Right cardiac atrium (tissue), 5 donors: ENCODE measurements around the gene PER3. TPM values are rescaled to one million over a fixed set of nuclear protein-coding genes. Genes with fewer than 3 reads are reported as not detected.
"Not testable (repeated sequence)": the region's sequence is repeated elsewhere in the genome, so short reads cannot be mapped to it uniquely, and the experiment has no call there.

ENCODE experiments used
- ATAC-seq, 2 donors: fragments of 200-7000 bp; cut with Tn5 transposase; one replicate each; pipeline versions ENCODE4 v1.8.0 to v1.9.1; 2020; ENCODE audit warnings: moderate library complexity in 2 of 2, mild to moderate bottlenecking in 1 of 2
- DNase-seq, 3 donors: peaks; one replicate each; pipeline ENCODE4 v3.0.0-alpha.2; 2020
- H3K27ac ChIP-seq: one replicate; pipeline ENCODE4 v1.5.1; 2013; ENCODE audit warnings: mild to moderate bottlenecking, low read length, control low read depth, moderate library complexity
- H3K27me3 ChIP-seq: one replicate; pipeline ENCODE4 v1.6.1; 2013; ENCODE audit not compliant: control insufficient read depth, insufficient read depth
- H3K4me1 ChIP-seq: one replicate; pipeline ENCODE4 v1.6.1; 2013; ENCODE audit warnings: low read length; ENCODE audit not compliant: control insufficient read depth, insufficient read depth
- H3K4me3 ChIP-seq: one replicate; pipeline ENCODE4 v1.5.1; 2013; ENCODE audit warnings: low read length, control low read depth
- H3K9me3 ChIP-seq: one replicate; pipeline ENCODE4 v1.6.1; 2013; ENCODE audit warnings: low read length; ENCODE audit not compliant: control insufficient read depth
- WGBS: extraction: QIAGEN DNeasy Blood & Tissue Kit; methylation state at CpG from one replicate; pipeline ENCODE4 v1.1.7; 2013; 5-methylcytosine and 5-hydroxymethylcytosine counted together
- intact Hi-C, 4 donors: fragments of 100-400 bp; cut with DNase I; formaldehyde crosslinking; loops; one replicate each; pipeline versions ENCODE4 v1.11.0 to v1.14.0; 2022 to 2023
- polyA plus RNA-seq: library from polyadenylated mRNA; stranded (reverse); fragments of 200-250 nt; gene quantifications from one replicate; pipeline ENCODE4 v1.2.3, GENCODE V29; 2013
- total RNA-seq, 4 donors: library from RNA; stranded (reverse); fragmentation: NEBNext Ultra II Directional; extraction: Animal tissue kit (Norgen Biotek cat#: 25700); gene quantifications; one replicate each; pipeline ENCODE4 v1.2.1, GENCODE V29; 2021
- donor health status: healthy with polysubstance abuse.
- donor health status: DM: no; HTN: yes; CAD: no.
- donor health status: DM: no; HTN: no; CAD: no.
- donor health status: DM: no; HTN: yes; CAD: no; lungs with severe emphysema.
- donor health status: DM: yes; HTN: yes; CAD: no.

Gene PER3
- total and polyA plus RNA-seq, 5 donors: 11.5 to 28.2 (median 21.9) TPM

GRCh38 chr1:7780976-7781375 lies 3.1 kb upstream of the PER3 start:
- ATAC-seq: no peak
- Histone ChIP-seq H3K4me3 (no peak overlapping the region), H3K27me3 (no peaks in the 10 kb centered on the region), H3K9me3 (no peaks in the 10 kb centered on the region), H3K4me1 (peaks cover 2% of the 10 kb centered on the region), H3K27ac (no peak overlapping the region)
- DNase-seq: no peak
- 83% methylated on average over 9 of the region's 9 CpGs for WGBS
- intact Hi-C loops: no loop called here

DNA sequence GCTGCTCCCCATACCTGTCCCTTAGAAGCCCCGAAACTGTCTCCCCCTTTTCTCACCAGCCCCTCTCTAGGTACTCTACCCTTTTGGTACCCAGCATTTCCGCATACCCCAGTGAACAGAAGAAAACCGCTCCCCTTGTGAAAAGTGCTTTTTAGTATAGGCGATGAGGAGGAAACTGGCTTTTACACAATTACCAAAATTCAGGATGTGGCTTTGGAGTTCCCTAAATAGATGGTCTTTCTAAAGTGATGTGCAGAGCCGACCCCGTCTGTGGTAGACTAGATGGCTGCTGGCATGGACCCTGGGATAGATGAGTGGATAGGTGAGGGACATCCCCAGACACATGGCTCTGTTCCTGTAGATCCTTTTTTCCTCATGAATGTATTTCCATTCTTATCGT lies 2.6 kb upstream of the PER3 start:
- no peaks in the 10 kb centered on the region for H3K27me3 ChIP-seq
- no peak overlapping the region for H3K27ac ChIP-seq
- H3K4me1 ChIP-seq: peaks cover 2% of the 10 kb centered on the region
- no peaks in the 10 kb centered on the region for H3K9me3 ChIP-seq
- intact Hi-C loops: no loop called here
- ATAC-seq (no peak), DNase-seq (no peak)
- whole genome bisulfite sequencing: 72% methylated on average over 7 of the region's 7 CpGs
- no peak overlapping the region for H3K4me3 ChIP-seq

DNA sequence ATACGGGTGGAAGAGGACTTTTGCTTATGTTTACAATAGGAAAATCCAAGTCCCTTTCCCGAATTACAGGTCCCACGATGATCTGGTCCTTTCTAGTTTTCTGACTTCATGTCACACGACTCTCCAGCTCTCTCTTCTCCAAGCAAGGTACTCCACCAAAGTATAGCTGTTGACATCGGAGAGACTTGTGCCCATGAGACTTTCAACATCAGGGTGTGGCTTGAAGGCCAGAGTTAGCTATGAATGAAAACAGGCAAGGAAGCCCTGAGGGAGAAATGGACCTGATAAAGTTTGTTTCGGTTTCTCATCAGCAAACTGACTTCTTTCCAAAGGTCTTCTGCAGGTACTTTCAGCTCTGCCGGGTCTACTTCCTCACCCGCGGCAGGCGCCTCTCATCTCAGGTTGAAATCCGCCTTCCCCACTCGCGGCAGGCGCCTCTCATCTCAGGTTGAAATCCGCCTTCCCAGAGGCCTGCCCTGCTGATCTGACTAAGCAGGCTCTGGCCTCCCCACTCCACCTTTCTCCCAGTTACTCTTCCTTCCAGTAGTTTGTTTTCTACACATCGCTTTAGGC lies 2.1 kb upstream of the PER3 start:
- Histone ChIP-seq H3K27ac (no peak overlapping the region), H3K4me1 (peaks cover 2% of the 10 kb centered on the region), H3K4me3 (no peak overlapping the region), H3K9me3 (no peaks in the 10 kb centered on the region), H3K27me3 (no peaks in the 10 kb centered on the region)
- peak in 2 of 3 donors; percentile 19 to 68 for DNase-seq
- no peak for ATAC-seq
- 82% methylated on average over 16 of the region's 16 CpGs for WGBS
- intact Hi-C loops: no loop called here

DNA sequence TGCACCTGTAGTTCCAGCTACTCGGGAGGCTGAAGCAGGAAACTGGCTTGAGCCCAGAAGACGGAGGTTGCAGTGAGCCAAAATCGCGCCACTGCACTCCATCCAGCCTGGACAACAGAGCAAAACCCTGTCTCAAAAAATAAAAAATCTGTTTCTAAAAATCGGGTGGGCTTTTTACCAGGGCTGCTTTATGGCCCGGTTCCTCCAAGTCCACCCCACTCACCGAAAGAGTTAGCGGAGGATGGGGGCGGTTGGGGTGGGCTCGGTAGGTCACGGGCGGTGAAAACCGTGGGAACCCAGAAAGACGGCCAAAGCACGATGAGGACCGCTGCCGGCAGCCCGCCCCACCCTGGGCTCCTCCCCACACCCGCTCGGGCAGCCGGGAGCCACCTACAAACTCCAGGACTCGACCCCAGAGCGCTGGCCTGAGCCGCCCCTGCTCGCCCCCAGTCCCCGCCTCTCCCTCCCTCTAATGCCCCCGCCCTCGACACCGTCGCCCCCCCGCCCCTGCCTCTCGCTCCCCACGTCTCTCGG lies 846 bp upstream of the PER3 start:
- no peaks in the 10 kb centered on the region for H3K9me3 ChIP-seq
- no peaks in the 10 kb centered on the region for H3K27me3 ChIP-seq
- H3K4me3 ChIP-seq: peak overlapping the region; percentile 83
- H3K27ac ChIP-seq: peak overlapping the region; percentile 82
- DNase-seq: peak; percentile 82 to 94 (median 94)
- H3K4me1 ChIP-seq: peaks cover 2% of the 10 kb centered on the region
- WGBS: 1% methylated on average over 32 of the region's 34 CpGs
- intact Hi-C loops: no loop called here
- ATAC-seq: peak; percentile 76 to 84

DNA sequence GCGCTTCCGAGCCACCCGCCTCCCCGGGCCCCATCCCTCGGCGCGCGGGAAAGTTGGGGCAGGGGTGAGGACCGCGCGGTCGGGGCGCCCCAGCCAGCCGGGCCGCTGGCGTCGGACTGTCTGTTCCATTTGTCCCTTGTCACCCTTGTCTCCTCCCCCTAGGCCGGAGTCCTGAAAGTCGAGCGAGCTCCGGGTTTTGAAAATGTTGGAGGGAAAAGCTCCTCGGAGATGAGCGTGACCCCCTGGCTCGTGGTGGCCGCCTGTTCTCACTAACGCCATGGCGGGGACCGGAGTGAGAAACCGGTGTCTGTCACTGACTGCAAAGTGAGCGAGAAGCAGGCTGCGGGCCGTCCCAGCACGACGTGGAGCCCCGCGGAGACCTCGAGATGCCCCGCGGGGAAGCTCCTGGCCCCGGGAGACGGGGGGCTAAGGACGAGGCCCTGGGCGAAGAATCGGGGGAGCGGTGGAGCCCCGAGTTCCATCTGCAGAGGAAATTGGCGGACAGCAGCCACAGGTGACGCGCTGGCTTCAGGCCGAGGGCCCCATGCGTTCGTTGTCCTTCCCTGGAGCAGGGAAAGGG lies 491 bp downstream of the PER3 start:
- 25% methylated on average over 52 of the region's 52 CpGs for WGBS
- Histone ChIP-seq H3K27ac (peak overlapping the region; percentile 76), H3K4me3 (peak overlapping the region; percentile 62), H3K4me1 (peaks cover 2% of the 10 kb centered on the region), H3K27me3 (no peaks in the 10 kb centered on the region), H3K9me3 (no peaks in the 10 kb centered on the region)
- intact Hi-C loops: no loop called here
- ATAC-seq: no peak
- DNase-seq: peak; percentile 47 to 75 (median 66)

DNA sequence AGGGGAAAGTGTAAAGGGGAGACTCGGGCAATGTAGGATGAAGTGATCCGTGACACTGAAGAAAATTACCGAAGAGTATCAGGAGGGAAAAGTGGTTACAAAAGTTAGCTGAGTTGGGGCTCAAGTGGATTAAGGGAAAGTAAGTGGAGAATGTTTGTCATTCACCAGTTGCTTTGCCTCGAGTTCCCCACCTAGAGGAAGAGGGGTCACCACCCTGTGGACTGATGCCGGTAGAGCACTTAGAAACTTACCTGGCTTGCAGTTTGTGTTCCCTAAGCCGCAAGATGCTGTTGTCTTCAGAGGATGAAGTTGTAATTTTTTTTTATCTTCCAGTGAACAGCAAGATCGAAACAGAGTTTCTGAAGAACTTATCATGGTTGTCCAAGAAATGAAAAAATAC lies 1.0 kb downstream of the PER3 start:
- Histone ChIP-seq H3K9me3 (no peaks in the 10 kb centered on the region), H3K27me3 (no peaks in the 10 kb centered on the region), H3K27ac (no peak overlapping the region), H3K4me3 (peak overlapping the region; percentile 62), H3K4me1 (peaks cover 2% of the 10 kb centered on the region)
- WGBS: 81% methylated on average over 7 of the region's 7 CpGs
- ATAC-seq: no peak
- intact Hi-C loops: no loop called here
- no peak for DNase-seq

- ATAC-seq (no peak), DNase-seq (no peak)
- H3K9me3 ChIP-seq: no peaks in the 10 kb centered on the region
- peaks cover 2% of the 10 kb centered on the region for H3K4me1 ChIP-seq
- intact Hi-C loops: no loop called here
- WGBS: 51% methylated on average over 5 of the region's 5 CpGs
- H3K4me3 ChIP-seq: no peak overlapping the region
- H3K27me3 ChIP-seq: no peaks in the 10 kb centered on the region
- H3K27ac ChIP-seq: no peak overlapping the region
These were observed 2.7 kb downstream of the PER3 start for GRCh38 chr1:7786795-7787194.

DNA sequence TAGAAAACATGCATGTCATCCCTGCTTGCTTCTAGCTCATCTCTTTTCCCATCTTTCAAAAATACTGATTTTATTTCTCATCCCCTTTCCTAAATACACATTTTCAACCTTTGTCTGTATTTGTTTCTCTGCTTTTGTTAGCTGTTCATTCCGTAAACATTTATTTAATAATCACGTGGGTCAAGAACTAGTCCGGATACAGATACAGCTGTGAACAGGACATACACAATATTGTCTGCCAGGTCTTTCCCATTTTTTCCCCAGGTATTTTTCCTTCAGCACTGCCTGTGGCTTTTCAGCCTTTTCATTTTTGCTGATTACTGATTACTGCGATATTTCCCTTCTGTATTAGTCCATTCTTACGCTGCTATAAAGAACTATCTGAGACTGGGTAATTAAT lies 5.7 kb downstream of the PER3 start:
- no peaks in the 10 kb centered on the region for H3K27me3 ChIP-seq
- H3K4me3 ChIP-seq: no peak overlapping the region
- H3K27ac ChIP-seq: no peak overlapping the region
- ATAC-seq (no peak), DNase-seq (no peak)
- H3K4me1 ChIP-seq: peaks cover under 1% of the 10 kb centered on the region
- WGBS: 88% methylated on average over 5 of the region's 5 CpGs
- intact Hi-C loops: no loop called here
- no peaks in the 10 kb centered on the region for H3K9me3 ChIP-seq

DNA sequence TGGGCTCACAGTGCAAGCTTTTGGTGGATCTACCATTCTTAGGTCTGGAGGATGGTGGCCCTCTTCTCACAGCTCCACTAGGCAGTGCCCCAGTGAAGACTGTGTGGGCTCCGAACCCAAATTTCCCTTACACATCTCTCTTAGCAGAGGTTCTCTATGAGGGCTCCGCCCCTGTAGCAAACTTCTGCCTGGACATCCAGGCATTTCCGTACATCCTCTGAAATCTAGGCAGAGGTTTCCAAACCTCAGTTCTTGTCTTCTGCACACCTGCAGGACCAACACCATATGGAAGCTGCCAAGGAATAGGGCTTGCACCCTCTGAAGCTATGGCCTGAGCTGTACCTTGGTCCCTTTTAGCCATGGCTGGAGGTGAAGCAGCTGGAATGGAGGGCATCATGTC lies 6.9 kb downstream of the PER3 start:
- H3K4me1 ChIP-seq, H3K4me3 ChIP-seq, DNase-seq, intact Hi-C loops, H3K9me3 ChIP-seq, H3K27me3 ChIP-seq, H3K27ac ChIP-seq, ATAC-seq: not testable (repeated sequence)
- WGBS: 99% methylated on average over 3 of the region's 3 CpGs

GRCh38 chr1:7795406-7795805 lies 11.3 kb downstream of the PER3 start:
- Histone ChIP-seq H3K9me3 (no peaks in the 10 kb centered on the region), H3K27ac (no peak overlapping the region), H3K4me1 (no peaks in the 10 kb centered on the region), H3K27me3 (no peaks in the 10 kb centered on the region), H3K4me3 (no peak overlapping the region)
- WGBS: 80% methylated on average over 12 of the region's 12 CpGs
- intact Hi-C loops: no loop called here
- DNase-seq (no peak), ATAC-seq (no peak)

- H3K27ac ChIP-seq: no peak overlapping the region
- WGBS: 88% methylated on average over 9 of the region's 9 CpGs
- intact Hi-C loops: loop anchor here in 1 of 4 donors (10.0 kb wide), 1 partner anchor 99 kb away; no protein-coding TSS in a partner anchor
These were observed 21.4 kb downstream of the PER3 start for GRCh38 chr1:7805460-7805859.

More at GRCh38 chr1:7805460-7805859, 21.4 kb downstream of the PER3 start:
- no peaks in the 10 kb centered on the region for H3K27me3 ChIP-seq
- H3K9me3 ChIP-seq: no peaks in the 10 kb centered on the region
- H3K4me3 ChIP-seq: no peak overlapping the region
- DNase-seq (no peak), ATAC-seq (no peak)
- H3K4me1 ChIP-seq: no peaks in the 10 kb centered on the region
